Mucosa of stomach (tissue), 1 donor: ENCODE results near the gene CLIC4.
"Not testable (repeated sequence)": the region's sequence is repeated elsewhere in the genome, so short reads cannot be mapped to it uniquely, and the experiment has no call there.

Experiments
- H3K27me3 ChIP-seq: one replicate; pipeline ENCODE4 v1.7.0; 2013; ENCODE audit warnings: mild to moderate bottlenecking, low read length; ENCODE audit not compliant: control insufficient read depth, insufficient read depth
- H3K36me3 ChIP-seq: one replicate; pipeline ENCODE4 v1.7.0; 2013; ENCODE audit warnings: low read length; ENCODE audit not compliant: control insufficient read depth, insufficient read depth
- H3K4me1 ChIP-seq: one replicate; pipeline ENCODE4 v1.7.0; 2013; ENCODE audit warnings: mild to moderate bottlenecking, low read length; ENCODE audit not compliant: control insufficient read depth, insufficient read depth
- H3K4me3 ChIP-seq: one replicate; pipeline ENCODE4 v1.7.0; 2013; ENCODE audit warnings: low read length
- H3K9ac ChIP-seq: one replicate; pipeline ENCODE4 v1.7.0; 2013; ENCODE audit warnings: mild to moderate bottlenecking, low read length, moderate library complexity
- H3K9me3 ChIP-seq: one replicate; pipeline ENCODE4 v1.7.0; 2013; ENCODE audit warnings: mild to moderate bottlenecking, low read length, moderate library complexity; ENCODE audit not compliant: control insufficient read depth
- donor health status: Pancreatic carcinoma.

CLIC4 gene

DNA sequence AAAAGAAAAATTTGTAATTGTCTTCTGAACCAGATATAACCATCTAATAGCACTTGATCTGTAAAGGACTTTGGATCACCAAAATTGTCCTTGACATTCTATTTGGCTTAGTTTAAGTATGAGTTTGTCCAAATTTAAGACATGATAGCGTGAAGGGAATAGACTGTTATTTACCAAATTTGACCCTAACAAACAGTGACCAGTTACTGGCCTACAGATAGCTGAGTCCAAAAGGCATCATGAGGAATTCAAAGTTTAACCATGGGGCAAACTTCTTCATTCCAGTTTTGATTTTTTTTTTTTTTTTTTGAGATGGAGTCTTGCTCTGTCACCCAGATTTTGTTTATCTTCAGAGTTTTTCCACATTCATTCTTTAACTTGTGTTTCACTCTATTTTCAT, 38.5 kb downstream of the CLIC4 start:
- H3K9me3 ChIP-seq: no peaks in the 10 kb centered on the region
- H3K9ac ChIP-seq: no peak overlapping the region
- H3K4me1 ChIP-seq: no peaks in the 10 kb centered on the region
- no peaks in the 10 kb centered on the region for H3K36me3 ChIP-seq
- no peaks in the 10 kb centered on the region for H3K27me3 ChIP-seq
- no peak overlapping the region for H3K4me3 ChIP-seq

DNA sequence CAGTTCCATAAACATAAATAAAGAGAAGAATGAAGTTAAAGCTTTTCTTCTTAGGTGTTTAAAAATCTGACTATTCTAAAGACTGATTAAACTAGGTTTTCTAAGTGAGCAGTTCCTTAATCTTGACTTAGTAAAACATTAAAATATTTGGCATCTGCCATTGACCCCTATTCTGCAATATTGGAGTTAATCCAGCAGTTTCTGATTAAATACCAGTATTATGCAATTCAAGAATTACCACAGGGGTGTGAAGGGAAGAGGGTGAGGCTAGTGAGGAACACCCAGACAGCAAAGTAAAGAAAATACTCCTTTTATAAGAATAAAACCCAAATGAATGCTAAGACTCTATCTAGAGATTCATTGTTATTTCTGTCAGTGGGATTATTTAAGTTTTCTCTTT, 40.9 kb downstream of the CLIC4 start:
- H3K9ac ChIP-seq: no peak overlapping the region
- H3K4me1 ChIP-seq: no peaks in the 10 kb centered on the region
- H3K36me3 ChIP-seq: no peaks in the 10 kb centered on the region
- H3K9me3 ChIP-seq: no peaks in the 10 kb centered on the region
- H3K4me3 ChIP-seq: no peak overlapping the region
- H3K27me3 ChIP-seq: no peaks in the 10 kb centered on the region

DNA sequence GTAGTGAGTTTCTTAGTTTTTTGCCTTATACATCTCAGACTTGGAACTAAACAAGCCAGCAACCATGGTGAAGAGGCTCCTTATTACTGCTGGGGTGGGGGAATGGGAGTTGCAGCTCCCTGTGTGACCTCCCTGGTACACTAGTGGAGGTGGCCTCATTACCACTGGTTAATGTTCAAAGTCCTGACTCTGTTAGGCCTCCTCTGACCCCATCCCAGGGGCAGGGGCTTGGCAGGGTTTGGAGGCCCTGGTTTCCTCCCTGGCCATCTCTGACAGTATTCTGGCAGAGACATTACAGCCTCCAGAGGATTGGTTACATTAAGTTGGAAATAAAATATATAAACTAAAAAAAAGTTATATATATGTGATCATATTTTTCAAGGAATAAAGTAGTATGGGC, 45.2 kb downstream of the CLIC4 start:
- Histone ChIP-seq H3K4me3 (no peak overlapping the region), H3K9ac (no peak overlapping the region), H3K36me3 (no peaks in the 10 kb centered on the region), H3K4me1 (no peaks in the 10 kb centered on the region), H3K27me3 (no peaks in the 10 kb centered on the region), H3K9me3 (no peaks in the 10 kb centered on the region)

DNA sequence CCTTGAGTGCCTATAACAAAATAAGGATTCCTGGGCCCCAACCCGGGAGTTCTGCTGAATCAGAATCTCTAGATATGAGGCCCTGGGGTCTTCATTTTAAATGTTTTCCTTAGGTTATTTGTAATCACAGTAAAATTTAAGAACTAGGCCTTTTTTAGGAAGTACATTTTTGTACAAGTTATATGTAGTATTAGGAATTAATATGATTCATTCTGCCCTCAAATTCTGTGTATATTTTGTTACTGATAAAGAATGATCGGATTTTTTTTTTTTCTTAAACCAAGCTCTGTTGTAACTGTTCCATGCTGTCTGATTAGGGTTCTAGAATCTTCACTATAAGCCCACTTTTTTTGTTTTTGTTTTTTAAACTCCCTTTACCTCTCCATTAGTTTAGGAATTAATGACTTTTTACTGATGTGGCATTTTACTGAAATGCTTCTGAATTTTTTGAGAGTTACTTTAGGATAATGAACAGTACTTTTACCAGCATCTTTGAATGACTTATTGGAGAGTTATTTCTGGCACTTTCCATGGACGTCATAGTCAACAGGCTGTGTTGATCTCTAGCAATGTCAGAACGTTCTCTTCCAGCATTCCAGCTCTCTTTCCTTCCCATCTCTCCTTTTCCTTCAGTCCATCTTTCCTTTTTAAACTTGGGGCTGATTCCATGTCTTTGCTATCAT, 48.3 kb downstream of the CLIC4 start:
- no peaks in the 10 kb centered on the region for H3K36me3 ChIP-seq
- H3K9ac ChIP-seq: no peak overlapping the region
- H3K4me3 ChIP-seq: no peak overlapping the region
- no peaks in the 10 kb centered on the region for H3K27me3 ChIP-seq
- no peaks in the 10 kb centered on the region for H3K9me3 ChIP-seq
- H3K4me1 ChIP-seq: no peaks in the 10 kb centered on the region

DNA sequence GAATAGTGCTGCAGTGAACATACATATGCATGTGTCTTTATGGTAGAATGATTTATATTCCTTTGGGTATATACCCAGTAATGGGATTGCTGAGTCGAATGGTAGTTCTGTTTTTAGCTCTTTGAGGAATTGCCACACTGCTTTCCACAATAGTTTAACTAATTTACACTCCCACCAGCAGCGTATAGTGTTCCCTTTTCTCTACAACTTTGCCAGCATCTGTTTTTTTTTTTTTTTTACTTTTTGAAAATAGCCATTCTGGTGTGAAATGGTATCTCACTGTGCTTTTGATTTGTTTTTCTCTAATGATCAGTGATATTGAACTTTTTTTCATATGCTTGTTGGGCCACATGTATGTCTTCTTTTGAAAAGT, 48.9 kb downstream of the CLIC4 start:
- not testable (repeated sequence) for H3K4me1 ChIP-seq, H3K4me3 ChIP-seq, H3K36me3 ChIP-seq, H3K27me3 ChIP-seq, H3K9me3 ChIP-seq, H3K9ac ChIP-seq

DNA sequence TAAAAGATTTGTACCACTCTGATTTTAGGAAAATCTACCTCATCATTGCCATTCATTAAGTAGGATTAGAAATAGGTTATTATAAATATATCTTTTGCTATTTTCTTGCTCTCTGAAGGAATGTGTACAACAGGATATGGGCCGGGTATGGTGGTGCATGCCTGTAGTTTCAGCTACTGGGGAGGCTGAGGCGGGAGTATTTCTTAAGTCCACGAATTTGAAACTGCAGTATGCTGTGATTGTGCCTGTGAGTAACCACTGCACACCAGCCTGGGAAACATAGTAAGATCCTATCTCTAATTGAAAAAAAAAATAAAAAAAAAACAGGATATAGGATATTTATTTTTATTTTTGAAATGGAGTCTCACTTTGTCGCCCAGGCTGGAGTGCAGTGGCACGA, 50.0 kb downstream of the CLIC4 start:
- Histone ChIP-seq H3K4me3 (no peak overlapping the region), H3K27me3 (no peaks in the 10 kb centered on the region), H3K9me3 (no peaks in the 10 kb centered on the region), H3K9ac (no peak overlapping the region), H3K4me1 (no peaks in the 10 kb centered on the region), H3K36me3 (no peaks in the 10 kb centered on the region)

DNA sequence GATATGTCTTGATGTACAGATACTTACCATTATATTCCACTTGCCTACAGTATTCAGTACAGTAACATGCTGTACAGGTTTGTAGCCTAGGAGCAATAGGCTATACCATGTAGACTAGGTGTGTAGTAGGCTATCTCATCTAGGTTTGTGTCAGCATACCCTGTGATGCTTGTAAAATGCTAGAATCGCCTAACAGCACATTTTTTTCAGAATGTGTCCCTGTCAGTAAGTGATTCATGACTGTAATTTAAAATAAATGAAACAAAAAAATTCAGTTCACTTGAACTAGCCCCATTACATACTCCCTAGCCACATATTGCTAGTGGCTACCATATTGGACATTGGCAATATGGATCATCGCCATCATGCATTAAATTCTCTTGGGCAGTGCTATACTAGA, 51.3 kb downstream of the CLIC4 start:
- Histone ChIP-seq H3K4me1 (no peaks in the 10 kb centered on the region), H3K9me3 (no peaks in the 10 kb centered on the region), H3K9ac (no peak overlapping the region)

DNA sequence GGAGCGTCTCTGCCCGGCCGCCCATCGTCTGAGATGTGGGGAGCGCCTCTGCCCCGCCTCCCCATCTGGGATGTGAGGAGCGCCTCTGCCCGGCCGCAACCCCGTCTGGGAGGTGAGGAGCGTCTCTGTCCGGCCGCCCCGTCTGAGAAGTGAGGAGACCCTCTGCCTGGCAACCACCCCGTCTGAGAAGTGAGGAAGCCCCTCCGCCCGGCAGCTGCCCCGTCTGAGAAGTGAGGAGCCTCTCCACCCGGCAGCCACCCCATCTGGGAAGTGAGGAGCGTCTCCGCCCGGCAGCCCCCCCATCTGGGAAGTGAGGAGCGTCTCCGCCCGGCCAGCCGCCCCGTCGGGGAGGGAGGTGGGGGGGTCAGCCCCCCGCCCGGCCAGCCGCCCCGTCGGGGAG, 54.0 kb downstream of the CLIC4 start:
- H3K9ac ChIP-seq, H3K9me3 ChIP-seq, H3K36me3 ChIP-seq, H3K4me3 ChIP-seq, H3K27me3 ChIP-seq, H3K4me1 ChIP-seq: not testable (repeated sequence)

More for the DNA sequence above, 51.3 kb downstream of the CLIC4 start:
- H3K27me3 ChIP-seq: no peaks in the 10 kb centered on the region
- no peaks in the 10 kb centered on the region for H3K36me3 ChIP-seq
- H3K4me3 ChIP-seq: no peak overlapping the region

DNA sequence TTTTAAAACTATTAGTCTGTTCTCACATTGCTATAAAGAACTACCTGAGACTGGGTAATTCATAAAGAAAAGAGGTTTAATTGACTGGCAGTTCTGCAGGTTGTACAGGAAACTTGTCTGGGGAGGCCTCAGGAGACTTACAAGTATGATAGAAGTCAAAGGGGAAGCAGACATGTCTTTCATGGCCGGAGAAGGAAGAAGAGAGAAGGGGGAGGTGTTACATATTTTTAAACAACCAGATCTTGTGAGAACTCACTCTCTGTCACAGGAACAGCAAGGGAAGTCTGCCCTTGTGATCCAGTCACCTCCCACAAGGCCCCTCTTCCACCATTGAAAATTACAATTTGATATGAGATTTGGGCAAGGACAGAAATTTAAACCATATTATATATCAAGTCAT, 55.9 kb downstream of the CLIC4 start:
- Histone ChIP-seq H3K9ac (no peak overlapping the region), H3K9me3 (no peaks in the 10 kb centered on the region), H3K4me3 (no peak overlapping the region), H3K27me3 (no peaks in the 10 kb centered on the region), H3K36me3 (no peaks in the 10 kb centered on the region), H3K4me1 (peaks cover 6% of the 10 kb centered on the region)

DNA sequence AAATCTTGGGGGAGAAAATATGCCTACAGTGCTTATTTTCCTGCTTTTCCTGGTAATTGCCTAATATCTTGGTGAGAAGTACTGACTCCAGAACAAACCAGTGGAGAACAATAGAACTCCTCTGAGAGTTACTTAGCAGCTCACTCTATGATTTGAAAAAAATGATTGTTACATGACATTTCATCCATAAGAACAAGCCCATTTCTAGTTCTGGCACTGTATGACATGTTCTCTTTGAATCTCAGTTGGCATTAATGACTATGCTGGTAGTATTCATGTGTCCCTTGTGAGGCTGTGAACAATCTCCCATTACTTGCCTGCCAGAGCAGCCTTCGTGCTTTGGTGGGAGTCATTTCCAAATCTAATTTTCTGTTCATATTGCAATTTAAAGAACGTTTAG, 58.0 kb downstream of the CLIC4 start:
- no peak overlapping the region for H3K9ac ChIP-seq
- H3K4me3 ChIP-seq: no peak overlapping the region
- no peaks in the 10 kb centered on the region for H3K9me3 ChIP-seq
- no peaks in the 10 kb centered on the region for H3K36me3 ChIP-seq
- H3K27me3 ChIP-seq: no peaks in the 10 kb centered on the region
- H3K4me1 ChIP-seq: peaks cover 6% of the 10 kb centered on the region

DNA sequence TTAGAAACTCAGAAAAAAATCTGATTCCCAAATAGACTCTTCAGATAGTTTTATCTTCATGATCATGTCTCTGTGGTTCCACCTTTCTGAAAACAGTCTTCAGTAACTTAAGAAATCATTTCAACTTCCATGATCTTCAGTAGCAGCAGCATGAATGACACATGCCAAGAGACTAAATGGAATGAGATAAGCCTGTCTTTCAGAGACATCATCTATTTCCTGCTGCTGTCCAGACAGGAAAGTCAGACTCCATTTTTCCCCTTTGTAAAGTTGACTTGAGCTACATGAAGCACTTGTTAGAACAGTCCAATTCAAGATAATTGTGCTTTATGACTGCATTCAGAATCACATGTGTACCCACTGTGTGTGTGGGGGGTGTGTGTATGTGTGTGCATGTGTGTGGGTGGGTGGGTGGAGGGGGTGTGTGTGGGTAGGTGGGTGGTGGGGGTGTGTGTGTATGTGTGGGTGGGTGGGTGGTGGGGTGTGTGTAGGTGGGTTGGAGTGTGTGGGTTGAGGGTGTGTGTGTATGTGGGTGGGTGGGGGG, 58.8 kb downstream of the CLIC4 start:
- Histone ChIP-seq H3K4me1 (peaks cover 6% of the 10 kb centered on the region), H3K27me3 (no peaks in the 10 kb centered on the region), H3K4me3 (no peak overlapping the region)

DNA sequence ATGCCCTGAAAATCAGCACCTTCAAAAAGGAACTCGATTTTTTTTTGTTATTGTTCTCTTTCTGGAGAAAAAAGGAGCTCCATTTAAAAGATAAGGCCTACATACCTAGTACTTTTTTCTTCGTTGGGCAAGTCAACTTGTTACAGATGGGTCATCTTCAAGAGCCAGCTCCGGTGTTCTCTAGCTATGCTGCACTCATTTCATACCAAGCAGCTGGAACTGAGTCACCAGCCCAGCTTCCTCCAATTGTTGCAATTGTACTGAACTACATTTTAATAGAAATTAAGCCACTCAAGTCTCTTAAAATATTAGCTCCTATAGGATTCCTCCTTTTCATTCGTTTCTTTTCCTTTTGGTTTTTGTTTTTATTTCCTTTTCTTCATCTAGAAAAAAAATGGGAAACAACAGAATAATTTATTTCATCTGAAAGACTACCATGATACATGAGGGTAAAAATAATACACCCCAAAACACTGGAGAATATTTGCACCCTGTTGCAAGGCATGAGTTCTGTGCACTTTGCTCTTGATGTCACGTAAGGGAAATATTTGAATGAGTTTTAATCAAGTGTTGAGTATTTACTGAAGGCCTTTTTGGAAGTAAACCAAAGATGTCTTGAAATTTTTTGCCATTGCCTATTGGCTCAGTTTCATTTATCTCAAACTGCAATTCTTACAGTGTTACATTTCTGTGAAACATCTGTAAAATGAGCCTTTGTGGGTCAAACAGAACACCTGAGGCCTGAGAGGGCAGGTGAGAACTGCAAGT, 60.5 kb downstream of the CLIC4 start:
- Histone ChIP-seq H3K9me3 (no peaks in the 10 kb centered on the region), H3K4me3 (no peak overlapping the region), H3K4me1 (peaks cover 6% of the 10 kb centered on the region)

More for the DNA sequence above, 58.8 kb downstream of the CLIC4 start:
- Histone ChIP-seq H3K9ac (no peak overlapping the region), H3K9me3 (no peaks in the 10 kb centered on the region), H3K36me3 (no peaks in the 10 kb centered on the region)

More for the DNA sequence above, 60.5 kb downstream of the CLIC4 start:
- Histone ChIP-seq H3K36me3 (no peaks in the 10 kb centered on the region), H3K27me3 (no peaks in the 10 kb centered on the region), H3K9ac (no peak overlapping the region)
